ENCODE results near the gene VCAN. TPM values are rescaled to one million over a fixed set of nuclear protein-coding genes. Genes with fewer than 3 reads are reported as not detected.

VCAN gene
- total RNA-seq, 1 experiment from 2014 or later, result 31.7 TPM

GRCh38 chr5:83467371-83468035 lies 4.0 kb upstream of the VCAN start:
- DNase-seq (ENCODE audit: low spot score), result no peak

GRCh38 chr5:83469075-83469474 lies 2.5 kb upstream of the VCAN start:
- DNase-seq (ENCODE audit: low spot score), result no peak

- no peak for DNase-seq (ENCODE audit: low spot score)
Observed at GRCh38 chr5:83470526-83471404, 779 bp upstream of the VCAN start.

GRCh38 chr5:83472213-83472507 lies 616 bp downstream of the VCAN start:
- no peak for DNase-seq (ENCODE audit: low spot score)

- no peak for DNase-seq (ENCODE audit: low spot score)
Observed at GRCh38 chr5:83472508-83473345, 1.2 kb downstream of the VCAN start.

- DNase-seq (ENCODE audit: low spot score), result peak; percentile 96
Observed at GRCh38 chr5:83473346-83474160, 2.0 kb downstream of the VCAN start.

GRCh38 chr5:83474161-83474796 lies 2.7 kb downstream of the VCAN start:
- peak; percentile 83 for DNase-seq (ENCODE audit: low spot score)

GRCh38 chr5:83474991-83475390 lies 3.4 kb downstream of the VCAN start:
- DNase-seq (ENCODE audit: low spot score), result no peak

GRCh38 chr5:83475391-83475863 lies 3.9 kb downstream of the VCAN start:
- DNase-seq (ENCODE audit: low spot score), result peak; percentile 80

- DNase-seq (ENCODE audit: low spot score), result no peak
Observed at GRCh38 chr5:83475935-83476814, 4.6 kb downstream of the VCAN start.

GRCh38 chr5:83482961-83483360 lies 11.4 kb downstream of the VCAN start:
- DNase-seq (ENCODE audit: low spot score), result no peak

- no peak for DNase-seq (ENCODE audit: low spot score)
Observed at GRCh38 chr5:83484294-83484693, 12.8 kb downstream of the VCAN start.

GRCh38 chr5:83485842-83486241 lies 14.3 kb downstream of the VCAN start:
- no peak for DNase-seq (ENCODE audit: low spot score)

GRCh38 chr5:83487155-83487554 lies 15.6 kb downstream of the VCAN start:
- no peak for DNase-seq (ENCODE audit: low spot score)

- no peak for DNase-seq (ENCODE audit: low spot score)
Observed at GRCh38 chr5:83488271-83488670, 16.7 kb downstream of the VCAN start.

GRCh38 chr5:83488821-83489220 lies 17.3 kb downstream of the VCAN start:
- no peak for DNase-seq (ENCODE audit: low spot score)

- no peak for DNase-seq (ENCODE audit: low spot score)
Observed at GRCh38 chr5:83490203-83490602, 18.7 kb downstream of the VCAN start.

GRCh38 chr5:83492331-83492730 lies 20.8 kb downstream of the VCAN start:
- DNase-seq (ENCODE audit: low spot score), result no peak

- DNase-seq (ENCODE audit: low spot score), result no peak
Observed at GRCh38 chr5:83493644-83494043, 22.1 kb downstream of the VCAN start.

- DNase-seq (ENCODE audit: low spot score), result no peak
Observed at GRCh38 chr5:83494087-83494620, 22.6 kb downstream of the VCAN start.

Data from A172 (cell line).